H9 (cell line): ENCODE data around the gene KIF26B. TPM values are rescaled to one million over a fixed set of nuclear protein-coding genes. Genes with fewer than 3 reads are reported as not detected.

ENCODE experiments used
- DNase-seq: peaks from one replicate; pipeline ENCODE4 v3.0.0-alpha.2; 2017
- H2AFZ ChIP-seq: one replicate; pipeline ENCODE4 v1.6.1; 2013; ENCODE audit warnings: mild to moderate bottlenecking, low read length, control low read depth, moderate library complexity
- H2AK5ac ChIP-seq: 2 replicates; pipeline ENCODE4 v1.6.1; 2013; ENCODE audit warnings: low read length, control low read depth, mixed read lengths; ENCODE audit not compliant: insufficient read length
- H2BK120ac ChIP-seq: one replicate; pipeline ENCODE4 v1.6.1; 2013; ENCODE audit warnings: low read depth, mild to moderate bottlenecking, low read length, control low read depth, inconsistent platforms; ENCODE audit not compliant: poor library complexity, severe bottlenecking
- H2BK12ac ChIP-seq: 2 replicates; pipeline ENCODE4 v1.6.1; 2013; ENCODE audit warnings: low read length, control low read depth, mixed read lengths, low read depth; ENCODE audit not compliant: insufficient read length
- H2BK15ac ChIP-seq: 2 replicates; pipeline ENCODE4 v1.6.1; 2013; ENCODE audit warnings: low read depth, low read length, control low read depth
- H2BK20ac ChIP-seq: one replicate; pipeline ENCODE4 v1.6.1; 2013; ENCODE audit warnings: low read depth, mild to moderate bottlenecking, low read length, control low read depth, inconsistent platforms; ENCODE audit not compliant: poor library complexity, severe bottlenecking
- H2BK5ac ChIP-seq: 2 replicates; pipeline ENCODE4 v1.6.1; 2013; ENCODE audit warnings: low read length, control low read depth, mixed read lengths; ENCODE audit not compliant: insufficient read length
- H3K14ac ChIP-seq: 2 replicates; pipeline ENCODE4 v1.6.1; 2013; ENCODE audit warnings: low read length, control low read depth; ENCODE audit not compliant: insufficient read depth
- H3K18ac ChIP-seq: 2 replicates; pipeline ENCODE4 v1.6.1; 2013; ENCODE audit warnings: low read depth, mild to moderate bottlenecking, mixed read lengths, low read length, control low read depth; ENCODE audit not compliant: insufficient read length
- H3K23ac ChIP-seq: 2 replicates; pipeline ENCODE4 v1.6.1; 2013; ENCODE audit warnings: low read length, control low read depth, mixed read lengths, low read depth; ENCODE audit not compliant: insufficient read length
- H3K23me2 ChIP-seq: 2 replicates; pipeline ENCODE4 v1.6.1; 2013; ENCODE audit warnings: low read depth, mild to moderate bottlenecking, mixed read lengths, low read length, control low read depth; ENCODE audit not compliant: insufficient read length, poor library complexity, severe bottlenecking
- H3K27ac ChIP-seq: 2 replicates; pipeline ENCODE4 v1.5.1; 2013; ENCODE audit warnings: low read length, control low read depth, mixed read lengths, low read depth; ENCODE audit not compliant: insufficient read length
- H3K27me3 ChIP-seq: 2 replicates; pipeline ENCODE4 v1.6.1; 2013; ENCODE audit warnings: low read length, control low read depth, inconsistent platforms; ENCODE audit not compliant: insufficient read depth
- H3K4ac ChIP-seq: 2 replicates; pipeline ENCODE4 v1.6.1; 2013; ENCODE audit warnings: low read depth, mild to moderate bottlenecking, control low read depth, inconsistent platforms, low read length, moderate library complexity
- H3K4me1 ChIP-seq: 2 replicates; pipeline ENCODE4 v1.6.1; 2013; ENCODE audit warnings: low read length, control low read depth, inconsistent platforms; ENCODE audit not compliant: insufficient read depth
- H3K4me2 ChIP-seq: 2 replicates; pipeline ENCODE4 v1.6.1; 2013; ENCODE audit warnings: low read length, control low read depth, mixed read lengths; ENCODE audit not compliant: insufficient read length, insufficient read depth
- H3K56ac ChIP-seq: 2 replicates; pipeline ENCODE4 v1.6.1; 2013; ENCODE audit warnings: low read depth, mild to moderate bottlenecking, mixed read lengths, low read length, control low read depth; ENCODE audit not compliant: insufficient read length
- H3K79me1 ChIP-seq: 2 replicates; pipeline ENCODE4 v1.6.1; 2013; ENCODE audit warnings: low read depth, mild to moderate bottlenecking, moderate library complexity, low read length, control low read depth, inconsistent platforms; ENCODE audit not compliant: insufficient read depth, poor library complexity, severe bottlenecking
- H3K79me2 ChIP-seq: 2 replicates; pipeline ENCODE4 v1.6.1; 2013; ENCODE audit warnings: low read length, control low read depth, inconsistent platforms; ENCODE audit not compliant: insufficient read depth
- H3K9ac ChIP-seq: 2 replicates; pipeline ENCODE4 v1.6.1; 2013; ENCODE audit warnings: low read length, control low read depth, mixed read lengths; ENCODE audit not compliant: insufficient read length; ENCODE audit errors: extremely low read depth
- H3K9me3 ChIP-seq: one replicate; pipeline ENCODE4 v1.6.1; 2013; ENCODE audit warnings: low read depth, low read length, inconsistent platforms; ENCODE audit not compliant: control insufficient read depth
- H3T11ph ChIP-seq: one replicate; pipeline ENCODE4 v1.6.1; 2013; ENCODE audit warnings: mild to moderate bottlenecking, low read length, control low read depth, inconsistent platforms
- H4K20me1 ChIP-seq: one replicate; pipeline ENCODE4 v1.6.1; 2013; ENCODE audit not compliant: control insufficient read depth, insufficient read length, insufficient read depth
- H4K5ac ChIP-seq: 2 replicates; pipeline ENCODE4 v1.6.1; 2013; ENCODE audit warnings: low read depth, mild to moderate bottlenecking, mixed read lengths, low read length, control low read depth; ENCODE audit not compliant: insufficient read length
- H4K8ac ChIP-seq: replicated peaks from 2 replicates; pipeline ENCODE4 v1.6.1; 2013; ENCODE audit warnings: low read length, control low read depth, mixed read lengths, low read depth; ENCODE audit not compliant: insufficient read length
- H4K91ac ChIP-seq: 2 replicates; pipeline ENCODE4 v1.6.1; 2013; ENCODE audit warnings: low read depth, mild to moderate bottlenecking, moderate library complexity, mixed read lengths, low read length, control low read depth; ENCODE audit not compliant: insufficient read length
- H3K27ac Mint-ChIP-seq, 3 experiments: 2 replicates in 2 of 3; 3 replicates in 1 of 3; pipeline ENCODE4 v1.8.0; 2020 to 2021; ENCODE audit warnings: mixed read lengths in 3 of 3, mild to moderate bottlenecking in 1 of 3, moderate library complexity in 1 of 3
- H3K27me3 Mint-ChIP-seq: 2 replicates; pipeline ENCODE4 v1.8.0; 2021; ENCODE audit warnings: low read depth, mild to moderate bottlenecking, moderate library complexity, mixed read lengths
- H3K36me3 Mint-ChIP-seq, 3 experiments: 2 replicates in 2 of 3; 3 replicates in 1 of 3; pipeline ENCODE4 v1.8.0; 2020 to 2021; ENCODE audit warnings: low read depth in 3 of 3, mixed read lengths in 3 of 3; ENCODE audit not compliant: insufficient read depth in 1 of 3
- H3K4me1 Mint-ChIP-seq, 2 experiments: 2 replicates each; pipeline ENCODE4 v1.8.0; 2020; ENCODE audit warnings: mixed read lengths in 2 of 2
- H3K4me3 Mint-ChIP-seq, 2 experiments: 2 replicates in 1 of 2; 3 replicates in 1 of 2; pipeline ENCODE4 v1.8.0; 2020 to 2021; ENCODE audit warnings: mild to moderate bottlenecking in 2 of 2, mixed read lengths in 2 of 2, moderate library complexity in 1 of 2
- H3K9me3 Mint-ChIP-seq, 2 experiments: 2 replicates in 1 of 2; 3 replicates in 1 of 2; pipeline ENCODE4 v1.8.0; 2020; ENCODE audit warnings: mild to moderate bottlenecking in 2 of 2, mixed read lengths in 2 of 2, moderate library complexity in 1 of 2
- CTCF ChIP-seq: fragments of 200-600 bp; sonication (generic); conservative IDR thresholded peaks from 3 replicates; pipeline ENCODE4 v1.8.0; 2021; ENCODE audit warnings: antibody characterized with exemption, mild to moderate bottlenecking
- WGBS: extraction: QIAGEN DNeasy Blood & Tissue Kit; methylation state at CpG from one replicate; pipeline ENCODE4 v1.1.7; 2013; ENCODE audit warnings: missing lambda C conversion rate, low lambda C conversion rate, mixed read lengths; ENCODE audit not compliant: insufficient read length; ENCODE audit errors: extremely low coverage; 5-methylcytosine and 5-hydroxymethylcytosine counted together
- total RNA-seq: library from RNA; stranded (reverse); gene quantifications from 2 replicates; pipeline ENCODE4 v1.2.1, GENCODE V29; 2021

KIF26B gene
- total RNA-seq, 1 experiment from 2014 or later, result 0.13 TPM

GRCh38 chr1:245207056-245207638 lies 52.4 kb downstream of the KIF26B start:
- Histone ChIP-seq H2AFZ (no peak overlapping the region), H3K14ac (no peak overlapping the region), H3K9me3 (peaks cover 12% of the 10 kb centered on the region), H4K20me1 (no peaks in the 10 kb centered on the region), H3K4me1 (peaks cover under 1% of the 10 kb centered on the region; the same call in 1 of the 2 replicates), H3K79me2 (no peaks in the 10 kb centered on the region), H2BK20ac (no peak overlapping the region), H4K8ac (no peak overlapping the region), H3K23me2 (no peaks in the 10 kb centered on the region), H3K27me3 (no peaks in the 10 kb centered on the region), H2BK15ac (no peak overlapping the region), H2AK5ac (no peak overlapping the region), H3T11ph (no peak overlapping the region), H4K91ac (no peak overlapping the region), H3K9ac (no peak overlapping the region), H3K79me1 (no peaks in the 10 kb centered on the region), H3K56ac (no peak overlapping the region), H3K4ac (no peak overlapping the region), H3K18ac (no peak overlapping the region), H2BK5ac (no peak overlapping the region), H3K4me2 (no peak overlapping the region), H3K27ac (no peak overlapping the region), H2BK12ac (no peak overlapping the region), H2BK120ac (no peak overlapping the region), H3K23ac (no peak overlapping the region), H4K5ac (no peak overlapping the region)
- no CpG with 5 or more reads among the region's 11 CpGs for WGBS
- Mint-ChIP-seq H3K36me3 (peaks cover 11 to 22% (median 20%) of the 10 kb centered on the region in 3 experiments), H3K27me3 (0 out of 2 replicates have a peak, but pooled peaks cover 2% of the 10 kb centered on the region), H3K9me3 (peaks cover 27 to 31% of the 10 kb centered on the region in 2 experiments), H3K4me1 (peaks cover 1 to 11% of the 10 kb centered on the region in 2 experiments), H3K4me3 (no peak overlapping the region; a peak in 1 of 5 replicates), H3K27ac (no peak overlapping the region)
- no peak for DNase-seq
- TF ChIP-seq CTCF, result no peak
